ENCODE measurements around the gene MRPL36. TPM values are rescaled to one million over a fixed set of nuclear protein-coding genes. Genes with fewer than 3 reads are reported as not detected.

The MRPL36 gene
- total RNA-seq, 1 experiment from 2014 or later = 116 TPM

DNA sequence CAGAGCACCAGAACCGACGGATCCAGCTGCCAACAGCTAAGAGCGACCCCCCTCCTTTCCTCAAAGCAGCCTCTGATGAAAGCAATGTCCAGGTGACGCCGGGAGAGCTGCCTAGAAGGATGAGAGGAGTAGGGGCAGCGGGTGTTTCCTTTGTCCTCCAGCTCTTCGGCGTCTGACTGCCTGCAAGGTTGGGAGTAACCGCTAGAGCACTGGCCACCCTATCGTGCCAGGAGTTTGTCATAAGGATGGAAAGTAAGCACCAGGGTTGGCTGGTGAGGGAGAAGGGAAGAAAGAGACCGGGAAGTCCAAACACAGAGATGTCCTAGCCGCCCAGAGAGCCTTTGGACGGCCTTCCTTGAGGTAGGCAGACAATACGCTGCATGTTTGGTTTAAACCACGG lies 10.8 kb downstream of the MRPL36 start:
- no peaks in the 10 kb centered on the region for H3K9me3 ChIP-seq (ENCODE audit: low read length)
- H3K27ac ChIP-seq (ENCODE audit: low read length) = no peak overlapping the region
- no peak for ATAC-seq
- BruUV-seq (replicated peaks) = no TSS peak
- no peaks in the 10 kb centered on the region for H3F3A ChIP-seq (ENCODE audit: low read length, unreplicated experiment)
- no peaks in the 10 kb centered on the region for H3K36me3 ChIP-seq (ENCODE audit: low read depth, low read length)
- ChIA-PET CTCF (no interaction called here), POLR2A (ENCODE audit: unreplicated experiment) (no interaction called here)
- DNase-seq = no peak
- no peak overlapping the region for H2AFZ ChIP-seq (ENCODE audit: low read length)
- no peaks in the 10 kb centered on the region for H3K9me2 ChIP-seq (replicated peaks; ENCODE audit: low read length)
- no peak overlapping the region for H3K4me3 ChIP-seq (ENCODE audit: low read length)
- no peak overlapping the region for H3K4me2 ChIP-seq (ENCODE audit: low read length)
- intact Hi-C loops (cut with micrococcal nuclease) = no loop called here
- H3K9ac ChIP-seq (ENCODE audit: low read length) = no peak overlapping the region
- H3K27me3 ChIP-seq (ENCODE audit: low read length) = no peaks in the 10 kb centered on the region
- TF ChIP-seq, protein P1, sequence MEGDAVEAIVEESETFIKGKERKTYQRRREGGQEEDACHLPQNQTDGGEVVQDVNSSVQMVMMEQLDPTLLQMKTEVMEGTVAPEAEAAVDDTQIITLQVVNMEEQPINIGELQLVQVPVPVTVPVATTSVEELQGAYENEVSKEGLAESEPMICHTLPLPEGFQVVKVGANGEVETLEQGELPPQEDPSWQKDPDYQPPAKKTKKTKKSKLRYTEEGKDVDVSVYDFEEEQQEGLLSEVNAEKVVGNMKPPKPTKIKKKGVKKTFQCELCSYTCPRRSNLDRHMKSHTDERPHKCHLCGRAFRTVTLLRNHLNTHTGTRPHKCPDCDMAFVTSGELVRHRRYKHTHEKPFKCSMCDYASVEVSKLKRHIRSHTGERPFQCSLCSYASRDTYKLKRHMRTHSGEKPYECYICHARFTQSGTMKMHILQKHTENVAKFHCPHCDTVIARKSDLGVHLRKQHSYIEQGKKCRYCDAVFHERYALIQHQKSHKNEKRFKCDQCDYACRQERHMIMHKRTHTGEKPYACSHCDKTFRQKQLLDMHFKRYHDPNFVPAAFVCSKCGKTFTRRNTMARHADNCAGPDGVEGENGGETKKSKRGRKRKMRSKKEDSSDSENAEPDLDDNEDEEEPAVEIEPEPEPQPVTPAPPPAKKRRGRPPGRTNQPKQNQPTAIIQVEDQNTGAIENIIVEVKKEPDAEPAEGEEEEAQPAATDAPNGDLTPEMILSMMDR (conservative IDR thresholded peaks at IDR 0.05; ENCODE audit: low read depth, low read length) = no peak
- TF ChIP-seq EZH2 (IDR thresholded peaks at IDR 0.05; ENCODE audit: low read length, unreplicated experiment) (no peak), EZH2phosphoT487 (IDR thresholded peaks at IDR 0.05; ENCODE audit: borderline replicate concordance, low read length) (no peak)
- peaks cover 39% of the 10 kb centered on the region for H3K4me1 ChIP-seq (ENCODE audit: insufficient read depth, low read length)
- H3K79me2 ChIP-seq (ENCODE audit: low read length) = no peaks in the 10 kb centered on the region
- no peaks in the 10 kb centered on the region for H4K20me1 ChIP-seq (ENCODE audit: low read length)

- H3F3A ChIP-seq (ENCODE audit: low read length, unreplicated experiment) = no peaks in the 10 kb centered on the region
- no peaks in the 10 kb centered on the region for H3K9me3 ChIP-seq (ENCODE audit: low read length)
- peaks cover 32% of the 10 kb centered on the region for H3K4me1 ChIP-seq (ENCODE audit: insufficient read depth, low read length)
- ChIA-PET POLR2A (ENCODE audit: unreplicated experiment) (no interaction called here), CTCF (no interaction called here)
- no peak overlapping the region for H3K27ac ChIP-seq (ENCODE audit: low read length)
- no peaks in the 10 kb centered on the region for H3K36me3 ChIP-seq (ENCODE audit: low read depth, low read length)
- no peaks in the 10 kb centered on the region for H4K20me1 ChIP-seq (ENCODE audit: low read length)
- H3K79me2 ChIP-seq (ENCODE audit: low read length) = no peaks in the 10 kb centered on the region
- H3K9ac ChIP-seq (ENCODE audit: low read length) = no peak overlapping the region
- no peak overlapping the region for H2AFZ ChIP-seq (ENCODE audit: low read length)
- intact Hi-C loops (cut with micrococcal nuclease) = no loop called here
- H3K27me3 ChIP-seq (ENCODE audit: low read length) = no peaks in the 10 kb centered on the region
- H3K4me2 ChIP-seq (ENCODE audit: low read length) = no peak overlapping the region
- TF ChIP-seq EZH2 (IDR thresholded peaks at IDR 0.05; ENCODE audit: low read length, unreplicated experiment) = no peak
- TF ChIP-seq, protein P1 (conservative IDR thresholded peaks at IDR 0.05; ENCODE audit: low read depth, low read length) = no peak
- TF ChIP-seq EZH2phosphoT487 (IDR thresholded peaks at IDR 0.05; ENCODE audit: borderline replicate concordance, low read length) = no peak
- no peak overlapping the region for H3K4me3 ChIP-seq (ENCODE audit: low read length)
- BruUV-seq (replicated peaks) = no TSS peak
- ATAC-seq (no peak), DNase-seq (no peak)
- no peaks in the 10 kb centered on the region for H3K9me2 ChIP-seq (replicated peaks; ENCODE audit: low read length)
Observed at GRCh38 chr5:1788200-1788599, 11.4 kb downstream of the MRPL36 start.

- H3K79me2 ChIP-seq (ENCODE audit: low read length) = no peaks in the 10 kb centered on the region
- H3K27ac ChIP-seq (ENCODE audit: low read length) = no peak overlapping the region
- no peak overlapping the region for H3K4me3 ChIP-seq (ENCODE audit: low read length)
- no peak overlapping the region for H3K4me2 ChIP-seq (ENCODE audit: low read length)
- H3K36me3 ChIP-seq (ENCODE audit: low read depth, low read length) = no peaks in the 10 kb centered on the region
- no TSS peak for BruUV-seq (replicated peaks)
- no peak overlapping the region for H2AFZ ChIP-seq (ENCODE audit: low read length)
- DNase-seq = no peak
- H3K9me3 ChIP-seq (ENCODE audit: low read length) = no peaks in the 10 kb centered on the region
- no peaks in the 10 kb centered on the region for H4K20me1 ChIP-seq (ENCODE audit: low read length)
- no peak overlapping the region for H3K9ac ChIP-seq (ENCODE audit: low read length)
- no peaks in the 10 kb centered on the region for H3K9me2 ChIP-seq (replicated peaks; ENCODE audit: low read length)
- TF ChIP-seq EZH2 (IDR thresholded peaks at IDR 0.05; ENCODE audit: low read length, unreplicated experiment) (no peak), EZH2phosphoT487 (IDR thresholded peaks at IDR 0.05; ENCODE audit: borderline replicate concordance, low read length) (no peak)
- TF ChIP-seq, protein P1 (conservative IDR thresholded peaks at IDR 0.05; ENCODE audit: low read depth, low read length) = no peak
- H3K4me1 ChIP-seq (ENCODE audit: insufficient read depth, low read length) = peaks cover 26% of the 10 kb centered on the region
- intact Hi-C loops (cut with micrococcal nuclease) = no loop called here
- no peak for ATAC-seq
- H3F3A ChIP-seq (ENCODE audit: low read length, unreplicated experiment) = no peaks in the 10 kb centered on the region
- H3K27me3 ChIP-seq (ENCODE audit: low read length) = no peaks in the 10 kb centered on the region
- ChIA-PET CTCF (no interaction called here), POLR2A (ENCODE audit: unreplicated experiment) (no interaction called here)
Observed at GRCh38 chr5:1787472-1788047, 12.1 kb downstream of the MRPL36 start.
